Measurements from ENCODE around the gene ORMDL3. TPM values are rescaled to one million over a fixed set of nuclear protein-coding genes. Genes with fewer than 3 reads are reported as not detected.
"Not testable (repeated sequence)": the region's sequence is repeated elsewhere in the genome, so short reads cannot be mapped to it uniquely, and the experiment has no call there.

The ORMDL3 gene
- polyA plus RNA-seq, 5 donors, result 76.5 to 88.5 (median 84.4) TPM

- peak; percentile 93 to 94 for DNase-seq
These were observed 25.5 kb upstream of the ORMDL3 start for GRCh38 chr17:39952680-39953470.

GRCh38 chr17:39951924-39952679 lies 24.7 kb upstream of the ORMDL3 start:
- no peak for DNase-seq

- no peak for DNase-seq
These were observed 23.5 kb upstream of the ORMDL3 start for GRCh38 chr17:39950871-39951348.

GRCh38 chr17:39949028-39949427 lies 21.6 kb upstream of the ORMDL3 start:
- no peak for DNase-seq

GRCh38 chr17:39948489-39948828 lies 21.1 kb upstream of the ORMDL3 start:
- DNase-seq, result not testable (repeated sequence)

- no peak for DNase-seq
These were observed 19.3 kb upstream of the ORMDL3 start for GRCh38 chr17:39946551-39947330.

DNA sequence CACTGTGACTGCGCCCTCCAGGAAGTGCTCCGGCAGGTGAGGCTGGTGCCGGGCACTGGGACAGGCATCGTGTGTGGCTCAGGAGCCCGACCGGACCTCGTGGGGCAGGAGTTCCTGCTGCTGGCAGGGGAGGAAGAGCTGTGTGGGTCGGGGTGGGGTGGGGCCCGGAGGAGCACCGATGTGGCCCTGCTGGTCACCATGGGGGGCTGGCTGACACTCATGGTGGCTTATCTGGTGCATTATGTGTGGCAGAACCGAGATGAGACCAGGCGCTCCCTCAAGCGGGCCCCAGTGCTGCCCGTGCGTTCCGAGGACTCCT lies 17.0 kb upstream of the ORMDL3 start:
- DNase-seq, result no peak

GRCh38 chr17:39943702-39944392 lies 16.4 kb upstream of the ORMDL3 start:
- DNase-seq, result no peak

DNA sequence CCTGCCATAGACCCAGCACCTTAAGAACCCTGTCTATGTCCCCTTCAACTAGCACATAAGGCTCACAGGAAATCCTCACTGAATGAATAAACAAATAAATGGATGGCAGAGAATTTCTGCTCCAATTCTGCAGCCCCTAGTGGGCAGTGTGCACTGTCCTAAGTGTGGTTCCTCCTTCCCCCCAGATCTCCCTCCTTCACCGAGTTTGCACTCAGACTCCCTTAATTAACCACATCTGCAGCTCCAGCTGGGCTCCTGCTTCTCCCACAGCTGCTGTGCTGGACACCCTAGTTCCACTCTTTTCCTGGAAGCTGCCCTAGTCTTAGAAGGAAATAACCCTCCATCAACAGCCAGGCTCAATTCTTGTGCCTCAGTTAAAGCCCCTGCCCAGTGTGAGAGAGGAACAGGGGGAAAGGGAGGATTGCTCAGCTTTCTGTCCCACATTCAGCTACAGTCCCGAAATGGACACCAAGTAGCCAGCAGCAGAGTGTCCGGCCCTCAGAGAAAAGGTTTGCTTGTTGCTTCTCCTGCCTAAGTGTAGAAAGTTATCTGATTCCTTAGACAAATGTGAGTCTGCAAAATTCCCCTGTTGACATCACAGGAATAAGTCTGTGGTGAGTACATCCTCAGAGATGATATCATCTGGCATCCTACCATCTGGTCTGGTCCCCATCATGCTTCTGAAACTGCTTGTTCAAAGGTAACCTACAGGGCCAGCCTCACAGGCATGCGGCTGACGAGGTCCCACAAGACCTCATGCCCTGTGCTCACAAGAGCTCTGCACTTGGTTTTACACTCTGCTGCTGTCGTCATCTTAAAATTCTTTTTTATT lies 12.4 kb upstream of the ORMDL3 start:
- peak; percentile 28 to 42 for DNase-seq

- no peak for DNase-seq
These were observed 11.7 kb upstream of the ORMDL3 start for GRCh38 chr17:39939106-39939505.

DNA sequence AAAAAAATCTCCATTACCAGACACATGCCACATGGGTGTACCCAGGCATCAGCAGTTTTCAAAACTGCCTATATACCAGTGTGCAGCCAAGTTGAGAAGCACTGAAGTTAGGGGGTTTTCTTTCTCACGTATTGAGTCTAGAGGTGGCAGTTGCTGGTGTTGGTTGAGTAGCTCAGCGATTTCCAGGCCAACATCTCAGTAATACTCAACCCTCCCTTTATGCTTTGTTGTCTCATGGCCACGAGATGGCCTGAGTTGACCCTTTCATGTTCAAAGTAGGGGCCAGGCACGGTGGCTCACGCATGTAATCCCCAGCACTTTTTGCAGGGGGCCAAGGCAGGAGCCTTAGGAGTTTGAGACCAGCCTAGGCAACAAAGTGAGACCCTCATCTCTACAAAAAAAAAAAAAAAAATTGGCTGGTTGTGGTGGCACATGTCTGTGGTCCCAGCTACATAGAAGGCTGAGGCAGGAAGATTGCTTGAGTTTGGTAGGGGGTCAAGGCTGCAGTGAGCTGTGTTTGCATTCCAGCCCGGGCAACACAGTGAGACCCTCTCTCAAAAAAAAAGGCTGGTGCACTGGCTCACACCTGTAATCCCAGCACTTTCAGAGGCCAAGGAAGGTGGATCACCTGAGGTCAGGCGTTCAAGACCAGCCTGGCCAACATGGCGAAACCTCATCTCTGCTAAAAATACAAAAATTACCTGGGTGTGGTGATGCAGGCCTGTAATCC lies 10.9 kb upstream of the ORMDL3 start:
- no peak for DNase-seq

- no peak for DNase-seq
These were observed 10.0 kb upstream of the ORMDL3 start for GRCh38 chr17:39937447-39937846.

DNA sequence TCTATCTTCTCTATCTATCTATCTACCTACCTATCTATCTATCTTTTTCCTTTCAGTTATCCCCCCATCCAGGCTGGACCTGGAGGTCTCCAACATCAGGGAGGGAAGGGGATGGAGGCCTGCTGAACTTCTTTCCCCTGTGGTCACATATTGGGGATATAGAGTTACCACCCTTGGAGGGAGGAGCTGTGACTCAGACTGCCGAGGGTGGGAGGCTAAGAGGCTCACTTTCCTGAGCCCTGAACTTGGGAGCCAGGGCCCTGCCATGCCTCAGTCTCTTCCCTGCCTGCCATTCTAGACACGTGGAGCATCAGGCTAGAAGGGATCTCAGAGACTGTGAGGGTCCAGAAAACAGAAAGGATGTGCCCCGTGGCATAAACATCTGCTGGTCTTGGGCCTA lies 8.5 kb upstream of the ORMDL3 start:
- no peak for DNase-seq

DNA sequence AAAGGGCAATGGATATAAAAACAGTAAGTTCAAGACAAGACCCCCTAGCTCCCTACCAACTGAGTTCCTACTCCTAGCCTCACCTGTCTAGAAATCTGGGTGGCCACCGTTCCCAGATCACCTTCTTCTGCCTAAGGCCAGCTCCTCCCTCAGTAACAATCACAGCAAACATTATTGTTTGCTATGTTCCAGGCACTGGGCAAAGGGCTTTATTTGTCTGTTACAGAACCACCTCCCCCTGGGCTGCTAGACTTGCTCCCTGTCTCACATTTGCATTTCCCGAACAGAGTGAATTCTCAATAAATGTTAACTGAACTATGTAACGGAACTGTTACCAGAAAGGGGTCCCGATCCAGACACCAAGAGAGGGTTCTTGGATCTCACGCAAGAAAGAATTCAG lies 6.9 kb upstream of the ORMDL3 start:
- DNase-seq, result no peak

DNA sequence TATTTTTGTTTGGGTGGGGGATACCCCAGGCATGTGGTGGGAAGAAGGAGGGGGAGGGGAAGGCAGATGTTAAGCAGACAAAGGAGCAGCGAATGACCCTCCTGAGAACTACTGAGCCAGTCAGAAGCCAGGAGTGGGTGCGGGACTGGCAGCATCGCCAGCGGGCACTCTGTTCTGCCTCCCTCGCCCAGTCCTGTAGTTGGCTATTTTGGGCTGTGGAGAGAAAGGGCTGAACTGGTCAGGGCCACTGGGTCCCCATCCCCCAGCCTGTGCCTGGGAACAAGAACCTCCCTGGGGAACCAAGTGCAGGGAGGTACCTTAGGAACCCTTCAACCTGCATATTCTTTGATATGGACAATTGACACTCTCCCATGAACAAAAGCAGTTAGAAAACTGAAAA lies 6.5 kb upstream of the ORMDL3 start:
- DNase-seq, result no peak

- no peak for DNase-seq
These were observed 2.4 kb upstream of the ORMDL3 start for GRCh38 chr17:39929646-39930407.

DNA sequence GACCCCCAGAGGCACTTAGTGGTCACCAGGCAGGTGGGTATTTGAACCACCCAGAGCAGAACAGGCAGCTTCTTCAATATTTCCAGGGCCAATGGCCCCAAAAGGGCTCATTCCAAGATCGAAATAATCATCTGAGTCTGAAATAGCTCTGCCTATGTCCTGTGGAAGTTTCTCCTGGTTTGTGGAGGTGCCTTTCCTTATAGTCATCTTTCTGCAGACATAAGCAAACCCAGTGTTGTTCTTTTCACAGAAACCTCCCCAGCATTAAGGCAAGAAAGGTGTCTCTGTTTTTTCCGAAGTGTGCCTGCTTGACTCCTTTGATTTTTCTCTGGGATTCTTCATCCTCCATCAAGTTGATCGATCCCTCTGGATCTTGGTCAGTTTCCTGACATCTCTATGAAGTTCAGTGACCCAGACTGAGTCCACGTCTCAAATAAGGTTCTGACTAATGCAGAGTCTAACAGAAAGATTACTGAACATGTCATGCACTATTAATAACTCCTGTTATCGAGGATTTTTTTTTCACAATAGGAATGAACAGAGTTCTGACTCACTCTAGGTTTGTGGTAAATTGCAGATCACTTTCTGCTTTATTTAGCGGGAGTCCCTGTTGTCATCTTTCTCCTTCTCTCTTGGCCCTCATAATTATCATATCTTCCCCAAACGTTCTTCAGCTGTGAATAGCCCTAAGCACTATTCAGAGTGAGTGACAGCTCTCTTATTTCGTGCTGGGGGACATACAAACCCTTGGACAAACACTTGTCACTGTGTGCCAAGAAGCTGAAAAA lies 1.7 kb upstream of the ORMDL3 start:
- no peak for DNase-seq

All from right lung (tissue), 5 donors.